Activated CD4-positive, alpha-beta T cell treated with anti-CD3 and anti-CD28 coated beads, Interleukin-2, amount 10 ng/mL, durations not matched to agents 7 days and 5 days (primary cell): Measurements from ENCODE around the gene DAZAP2. TPM values are rescaled to one million over a fixed set of nuclear protein-coding genes. Genes with fewer than 3 reads are reported as not detected.

Source experiments
- CTCF ChIA-PET: fragments of 350-600 bp; sonication (Branson Sonifier 250); formaldehyde crosslinking; loops from one replicate; lab custom pipeline; 2021; ENCODE audit warnings: antibody characterized with exemption; lab: Charles Lee
- POLR2A ChIA-PET: fragments of 350-600 bp; sonication (Branson Sonifier 250); formaldehyde crosslinking; loops from one replicate; lab custom pipeline; 2021; ENCODE audit warnings: antibody characterized with exemption; lab: Charles Lee
- DNase-seq: peaks from one replicate; pipeline ENCODE4 v3.0.0-alpha.2; 2020
- H3K27ac Mint-ChIP-seq: one replicate; pipeline ENCODE4 v1.8.0; 2021; ENCODE audit warnings: mild to moderate bottlenecking, moderate library complexity, mixed read lengths
- H3K27me3 Mint-ChIP-seq: one replicate; pipeline ENCODE4 v1.8.0; 2021; ENCODE audit warnings: mixed read lengths
- H3K36me3 Mint-ChIP-seq: one replicate; pipeline ENCODE4 v1.8.0; 2021; ENCODE audit warnings: low read depth, mixed read lengths
- H3K4me1 Mint-ChIP-seq: one replicate; pipeline ENCODE4 v1.8.0; 2021; ENCODE audit warnings: mixed read lengths
- H3K4me3 Mint-ChIP-seq: one replicate; pipeline ENCODE4 v1.8.0; 2021; ENCODE audit warnings: mild to moderate bottlenecking, moderate library complexity, mixed read lengths
- H3K9me3 Mint-ChIP-seq: one replicate; pipeline ENCODE4 v1.8.0; 2021; ENCODE audit warnings: mixed read lengths
- total RNA-seq, 2 experiments: library from RNA; stranded (reverse); gene quantifications; one replicate each; pipeline ENCODE4 v1.2.3, GENCODE V29; 2021

Gene DAZAP2
- 100 to 1,000 TPM; 219 to 260 TPM for total RNA-seq

- peaks cover 40% of the 10 kb centered on the region for H3K4me1 Mint-ChIP-seq
- ChIA-PET POLR2A (interaction anchor here (0.5 to 1.3 kb wide), 5 partner anchors 18 to 191 kb away, joined by 3 to 6 read pairs (median 4); partner anchors contain the start of genes CSRNP2, LETMD1 and POU6F1), CTCF (interaction anchor here (0.7 to 1.9 kb wide), 11 partner anchors 8 to 196 kb away, joined by 3 to 8 read pairs (median 4); no protein-coding TSS in a partner anchor)
- peak; percentile 96 for DNase-seq
- no peaks in the 10 kb centered on the region for H3K9me3 Mint-ChIP-seq
- peaks cover 39% of the 10 kb centered on the region for H3K36me3 Mint-ChIP-seq
- H3K27ac Mint-ChIP-seq: peak within 1 kb of the TSS; percentile 100
- H3K4me3 Mint-ChIP-seq: peak within 1 kb of the TSS; percentile 95
- peaks cover 6% of the 10 kb centered on the region for H3K27me3 Mint-ChIP-seq
Measured at GRCh38 chr12:51238510-51239334, at the start of gene DAZAP2. Gene DAZAP2 (plus strand): TSS chr12:51238826. CDS start chr12:51238908, 82 bp downstream.

- no peaks in the 10 kb centered on the region for H3K9me3 Mint-ChIP-seq
- ChIA-PET POLR2A (no interaction called here), CTCF (interaction anchor here (1.0 kb wide), 1 partner anchor 12 kb away, joined by 3 read pairs; no protein-coding TSS in a partner anchor)
- H3K27ac Mint-ChIP-seq: no peak overlapping the region
- no peaks in the 10 kb centered on the region for H3K4me1 Mint-ChIP-seq
- no peaks in the 10 kb centered on the region for H3K36me3 Mint-ChIP-seq
- no peak for DNase-seq
- H3K4me3 Mint-ChIP-seq: no peak overlapping the region
- no peaks in the 10 kb centered on the region for H3K27me3 Mint-ChIP-seq
Measured at GRCh38 chr12:51189790-51190355, 48.8 kb upstream of the DAZAP2 start.

- no peak overlapping the region for H3K27ac Mint-ChIP-seq
- DNase-seq: no peak
- no peaks in the 10 kb centered on the region for H3K9me3 Mint-ChIP-seq
- CTCF ChIA-PET: no interaction called here
- no peaks in the 10 kb centered on the region for H3K27me3 Mint-ChIP-seq
- H3K4me1 Mint-ChIP-seq: no peaks in the 10 kb centered on the region
- POLR2A ChIA-PET: no interaction called here
- no peak overlapping the region for H3K4me3 Mint-ChIP-seq
- H3K36me3 Mint-ChIP-seq: no peaks in the 10 kb centered on the region
Measured at GRCh38 chr12:51190820-51191219, 47.8 kb upstream of the DAZAP2 start.

GRCh38 chr12:51191516-51192283 is 46.9 kb upstream of the DAZAP2 start:
- DNase-seq: no peak
- ChIA-PET POLR2A (no interaction called here), CTCF (no interaction called here)
- H3K27ac Mint-ChIP-seq: no peak overlapping the region
- no peaks in the 10 kb centered on the region for H3K4me1 Mint-ChIP-seq
- no peaks in the 10 kb centered on the region for H3K9me3 Mint-ChIP-seq
- H3K27me3 Mint-ChIP-seq: no peaks in the 10 kb centered on the region
- H3K36me3 Mint-ChIP-seq: no peaks in the 10 kb centered on the region
- H3K4me3 Mint-ChIP-seq: no peak overlapping the region

GRCh38 chr12:51192284-51192671 is 46.3 kb upstream of the DAZAP2 start:
- H3K4me1 Mint-ChIP-seq: no peaks in the 10 kb centered on the region
- H3K9me3 Mint-ChIP-seq: no peaks in the 10 kb centered on the region
- POLR2A ChIA-PET: no interaction called here

GRCh38 chr12:51195841-51196240 is 42.8 kb upstream of the DAZAP2 start:
- H3K27ac Mint-ChIP-seq: no peak overlapping the region
- H3K4me3 Mint-ChIP-seq: no peak overlapping the region
- POLR2A ChIA-PET: no interaction called here
- no peaks in the 10 kb centered on the region for H3K27me3 Mint-ChIP-seq
- no peak for DNase-seq
- no peaks in the 10 kb centered on the region for H3K4me1 Mint-ChIP-seq
- CTCF ChIA-PET: interaction anchor here (1.8 to 2.0 kb wide), 2 partner anchors 12 to 19 kb away, joined by 4 read pairs; no protein-coding TSS in a partner anchor
- H3K9me3 Mint-ChIP-seq: no peaks in the 10 kb centered on the region
- H3K36me3 Mint-ChIP-seq: no peaks in the 10 kb centered on the region

More at GRCh38 chr12:51192284-51192671, 46.3 kb upstream of the DAZAP2 start:
- DNase-seq: no peak
- H3K36me3 Mint-ChIP-seq: no peaks in the 10 kb centered on the region
- no peaks in the 10 kb centered on the region for H3K27me3 Mint-ChIP-seq
- CTCF ChIA-PET: no interaction called here
- H3K27ac Mint-ChIP-seq: no peak overlapping the region
- H3K4me3 Mint-ChIP-seq: no peak overlapping the region

- DNase-seq: no peak
- POLR2A ChIA-PET: no interaction called here
- no peaks in the 10 kb centered on the region for H3K27me3 Mint-ChIP-seq
- CTCF ChIA-PET: interaction anchor here (1.8 to 2.0 kb wide), 2 partner anchors 12 to 18 kb away, joined by 4 read pairs; no protein-coding TSS in a partner anchor
- H3K36me3 Mint-ChIP-seq: no peaks in the 10 kb centered on the region
- no peak overlapping the region for H3K4me3 Mint-ChIP-seq
- H3K4me1 Mint-ChIP-seq: peaks cover 1% of the 10 kb centered on the region
- no peak overlapping the region for H3K27ac Mint-ChIP-seq
- no peaks in the 10 kb centered on the region for H3K9me3 Mint-ChIP-seq
Measured at GRCh38 chr12:51196547-51196946, 42.1 kb upstream of the DAZAP2 start.

- ChIA-PET CTCF (no interaction called here), POLR2A (no interaction called here)
- no peak overlapping the region for H3K4me3 Mint-ChIP-seq
- H3K36me3 Mint-ChIP-seq: no peaks in the 10 kb centered on the region
- H3K27ac Mint-ChIP-seq: no peak overlapping the region
- H3K27me3 Mint-ChIP-seq: no peaks in the 10 kb centered on the region
- no peak for DNase-seq
- H3K4me1 Mint-ChIP-seq: peaks cover 7% of the 10 kb centered on the region
- no peaks in the 10 kb centered on the region for H3K9me3 Mint-ChIP-seq
Measured at GRCh38 chr12:51197736-51198567, 40.7 kb upstream of the DAZAP2 start.

- no peaks in the 10 kb centered on the region for H3K36me3 Mint-ChIP-seq
- no peak for DNase-seq
- H3K27ac Mint-ChIP-seq: no peak overlapping the region
- CTCF ChIA-PET: no interaction called here
- no peak overlapping the region for H3K4me3 Mint-ChIP-seq
- H3K27me3 Mint-ChIP-seq: no peaks in the 10 kb centered on the region
- peaks cover 14% of the 10 kb centered on the region for H3K4me1 Mint-ChIP-seq
- POLR2A ChIA-PET: no interaction called here
- no peaks in the 10 kb centered on the region for H3K9me3 Mint-ChIP-seq
Measured at GRCh38 chr12:51198568-51199365, 39.9 kb upstream of the DAZAP2 start.

- no peaks in the 10 kb centered on the region for H3K36me3 Mint-ChIP-seq
- H3K27me3 Mint-ChIP-seq: no peaks in the 10 kb centered on the region
- H3K4me3 Mint-ChIP-seq: no peak overlapping the region
- POLR2A ChIA-PET: no interaction called here
- H3K9me3 Mint-ChIP-seq: no peaks in the 10 kb centered on the region
- no peak overlapping the region for H3K27ac Mint-ChIP-seq
- H3K4me1 Mint-ChIP-seq: peaks cover 15% of the 10 kb centered on the region
- DNase-seq: no peak
- CTCF ChIA-PET: interaction anchor here (0.7 to 0.8 kb wide), 2 partner anchors 23 to 36 kb away, joined by 3 to 5 read pairs; no protein-coding TSS in a partner anchor
Measured at GRCh38 chr12:51199366-51199945, 39.2 kb upstream of the DAZAP2 start.

- no peak for DNase-seq
- H3K4me3 Mint-ChIP-seq: no peak overlapping the region
- no peaks in the 10 kb centered on the region for H3K36me3 Mint-ChIP-seq
- H3K27ac Mint-ChIP-seq: no peak overlapping the region
- peaks cover 15% of the 10 kb centered on the region for H3K4me1 Mint-ChIP-seq
- ChIA-PET POLR2A (no interaction called here), CTCF (interaction anchor here (0.7 to 0.8 kb wide), 2 partner anchors 23 to 36 kb away, joined by 3 to 5 read pairs; no protein-coding TSS in a partner anchor)
- H3K9me3 Mint-ChIP-seq: no peaks in the 10 kb centered on the region
- H3K27me3 Mint-ChIP-seq: no peaks in the 10 kb centered on the region
Measured at GRCh38 chr12:51200156-51200555, 38.5 kb upstream of the DAZAP2 start.
